ENCODE results near the gene SH3PXD2A.

The SH3PXD2A gene

DNA sequence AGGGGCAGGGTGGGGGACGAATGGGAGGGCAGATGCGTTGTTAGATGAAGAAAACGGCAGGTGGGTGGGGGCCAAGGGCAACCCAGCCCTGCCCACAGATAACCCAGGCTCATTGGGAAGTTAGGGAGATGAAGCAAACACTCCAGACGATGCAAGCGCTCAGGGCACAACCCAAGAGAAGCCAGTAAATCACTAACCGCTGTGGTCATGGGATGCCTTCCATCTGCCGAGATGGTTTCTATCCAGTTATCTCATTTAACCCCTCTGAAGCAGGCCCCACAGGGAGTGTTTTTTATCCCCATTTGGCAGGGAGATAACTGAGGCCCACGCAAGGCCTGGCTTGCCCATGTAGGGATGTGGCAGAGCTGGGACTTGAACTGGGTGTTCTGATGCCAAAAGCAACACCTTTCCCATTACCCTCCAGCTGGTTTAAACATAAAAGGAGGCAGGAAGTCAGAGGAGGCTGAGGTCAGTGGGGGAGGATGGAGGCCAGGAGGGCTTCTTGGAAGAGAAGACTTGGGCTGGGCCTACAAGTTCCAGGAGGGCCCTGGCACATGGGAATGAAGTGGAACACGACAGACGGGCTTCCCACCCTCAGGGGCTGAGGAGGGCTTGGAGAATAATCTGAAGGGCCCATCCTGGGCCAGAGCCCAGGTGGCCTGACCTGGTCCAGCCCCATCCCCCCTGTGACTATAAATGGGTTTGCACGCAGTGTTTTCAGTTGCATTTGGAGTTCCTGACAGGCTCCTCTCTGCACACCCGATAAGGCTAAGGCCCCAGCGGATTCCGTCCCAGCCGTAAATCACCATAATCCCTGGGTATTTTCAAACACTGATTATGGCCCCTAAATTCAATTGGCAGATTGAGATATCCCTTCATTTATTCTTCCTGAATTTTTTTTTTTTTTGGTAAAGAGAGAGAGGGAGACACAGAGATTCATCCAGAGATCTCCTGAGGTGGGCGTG is 281.0 kb downstream of the SH3PXD2A start:
- no peak for DNase-seq

DNA sequence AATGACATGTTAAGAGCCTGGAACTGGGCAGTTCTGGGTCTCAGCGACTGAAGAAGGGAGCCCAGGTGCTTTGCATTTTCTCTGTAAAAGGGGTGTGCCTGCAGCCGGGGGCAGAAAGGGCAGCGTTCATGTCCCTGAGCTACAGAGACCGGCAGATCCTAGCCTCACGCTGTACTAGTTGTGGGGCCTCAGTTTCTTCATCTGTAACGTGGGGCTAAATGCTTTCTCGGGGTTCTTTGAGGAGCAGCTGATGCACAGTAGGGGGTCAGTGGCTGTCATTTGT is 282.2 kb downstream of the SH3PXD2A start:
- no peak for DNase-seq

DNA sequence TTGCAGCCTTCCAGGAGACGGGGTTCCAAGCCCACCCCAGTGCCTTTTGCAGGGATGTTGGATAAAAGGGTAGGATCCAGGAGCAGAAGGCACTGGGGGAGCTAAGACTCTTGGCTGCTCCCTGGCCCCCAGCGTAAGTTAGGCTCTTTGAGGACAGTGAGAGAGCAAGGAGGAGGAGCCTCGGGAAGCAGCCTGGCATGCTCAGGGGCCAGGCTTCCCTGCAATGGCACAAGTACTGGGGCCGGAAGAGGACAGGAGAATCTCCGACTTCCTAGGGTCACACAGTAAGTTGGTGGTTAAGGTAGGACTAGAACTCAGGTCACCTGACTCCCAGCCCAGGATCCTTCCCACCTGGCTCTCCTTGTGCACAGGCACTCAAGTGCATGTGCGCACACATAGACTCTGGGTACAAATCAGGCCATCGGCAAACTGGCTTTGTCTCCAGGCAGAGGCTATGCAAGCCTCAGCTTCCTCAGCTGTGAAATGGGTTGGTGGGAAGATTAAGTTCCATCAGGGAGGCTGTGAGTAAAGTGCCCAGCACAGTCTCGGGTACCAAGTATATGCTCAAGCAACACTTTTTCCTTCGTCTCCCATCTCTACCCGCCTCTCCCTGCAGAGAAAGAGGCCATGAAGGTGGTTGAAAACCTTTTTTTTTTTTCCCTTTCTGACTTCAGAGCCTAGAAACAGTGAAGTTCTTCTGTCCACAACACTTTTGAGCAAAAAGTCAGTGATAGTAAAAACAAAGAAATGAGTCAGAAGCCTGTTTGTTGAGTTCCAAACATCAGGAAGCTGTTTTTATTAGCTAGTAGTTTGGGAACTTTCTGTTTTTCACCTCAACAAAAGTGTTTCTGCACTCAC is 282.8 kb downstream of the SH3PXD2A start:
- DNase-seq = no peak

DNA sequence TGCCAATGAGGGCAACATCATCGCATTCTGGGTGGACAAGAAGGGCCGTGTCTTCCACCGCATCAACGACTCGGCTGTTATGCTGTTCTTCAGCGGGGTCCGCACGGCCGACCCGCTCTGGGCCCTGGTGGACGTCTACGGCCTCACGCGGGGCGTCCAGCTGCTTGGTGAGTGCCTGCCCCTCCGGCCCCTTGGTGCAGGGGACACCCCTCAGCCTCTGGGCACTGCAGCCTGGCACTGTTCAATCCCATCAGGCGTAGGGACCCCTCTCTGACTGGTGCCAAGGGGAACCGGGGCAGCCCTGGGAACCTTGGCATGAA is 283.8 kb downstream of the SH3PXD2A start:
- DNase-seq = no peak

DNA sequence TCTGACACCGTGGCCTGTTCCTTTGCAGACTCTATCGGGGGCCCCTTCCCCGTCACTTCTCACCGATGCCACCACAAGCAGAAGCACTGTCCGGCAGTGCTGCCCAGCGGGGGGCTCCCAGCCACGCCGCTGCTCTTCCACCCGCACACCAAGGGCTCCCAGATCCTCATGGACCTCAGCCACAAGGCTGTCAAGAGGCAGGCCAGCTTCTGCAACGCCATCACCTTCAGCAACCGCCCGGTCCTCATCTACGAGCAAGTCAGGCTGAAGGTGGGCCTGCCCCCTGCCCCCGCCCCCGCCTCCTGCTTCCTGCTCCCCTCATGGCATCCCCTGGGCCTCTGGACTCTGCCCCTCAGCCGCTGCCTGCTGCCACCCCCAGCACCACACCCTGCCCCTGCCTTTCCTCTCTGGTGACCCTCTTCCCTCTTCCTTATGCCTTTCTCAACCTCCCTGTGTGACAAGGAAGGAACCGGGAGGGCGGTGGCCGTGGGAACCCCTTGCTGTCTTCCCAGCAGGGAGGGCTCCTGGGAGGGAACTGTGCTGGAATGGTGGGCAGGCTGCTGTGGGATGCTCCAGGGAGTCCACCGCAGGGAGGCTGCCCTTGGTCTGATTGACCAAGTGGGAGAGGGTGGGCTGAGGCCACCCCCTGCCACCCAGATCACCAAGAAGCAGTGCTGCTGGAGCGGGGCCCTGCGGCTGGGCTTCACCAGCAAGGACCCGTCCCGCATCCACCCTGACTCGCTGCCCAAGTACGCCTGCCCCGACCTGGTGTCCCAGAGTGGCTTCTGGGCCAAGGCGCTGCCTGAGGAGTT is 284.3 kb downstream of the SH3PXD2A start:
- no peak for DNase-seq

DNA sequence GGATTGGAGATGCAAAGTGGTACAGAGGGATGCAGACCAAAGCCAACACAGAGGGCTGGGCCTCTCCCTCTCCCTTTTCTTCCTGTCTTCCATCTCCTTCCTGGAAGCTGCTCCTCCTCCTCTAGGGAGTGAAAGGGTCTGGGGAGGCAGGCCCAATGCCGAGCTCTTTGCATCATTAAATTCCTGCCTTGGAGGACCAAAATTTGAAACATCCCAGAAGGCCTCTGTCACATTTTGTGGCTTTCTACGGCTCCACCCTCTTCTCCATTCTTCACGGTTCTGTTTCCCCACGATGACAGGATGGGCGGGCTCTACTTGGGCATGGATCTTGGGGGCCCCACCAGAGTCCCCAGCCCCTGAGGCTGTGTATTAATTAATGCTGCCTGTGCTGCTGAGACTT is 285.5 kb downstream of the SH3PXD2A start:
- DNase-seq = no peak

DNA sequence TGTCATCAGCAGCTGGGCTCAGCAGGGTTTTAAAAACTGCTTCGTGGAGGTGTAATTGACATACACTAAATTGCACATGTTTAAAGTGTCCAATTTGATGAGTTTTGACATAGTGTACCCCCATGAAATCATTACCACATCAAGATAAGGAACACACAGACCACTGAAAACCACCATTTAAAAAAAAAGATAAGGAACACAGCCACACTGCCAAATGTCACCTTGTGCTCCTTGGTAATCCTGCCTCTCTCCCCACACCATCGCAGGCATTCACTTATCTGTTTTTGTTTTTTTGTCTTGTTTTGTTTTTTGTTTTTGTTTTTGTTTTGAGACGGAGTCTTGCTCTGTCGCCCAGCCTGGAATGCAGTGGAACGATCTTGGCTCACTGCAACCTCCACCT is 286.9 kb downstream of the SH3PXD2A start:
- DNase-seq = no peak

DNA sequence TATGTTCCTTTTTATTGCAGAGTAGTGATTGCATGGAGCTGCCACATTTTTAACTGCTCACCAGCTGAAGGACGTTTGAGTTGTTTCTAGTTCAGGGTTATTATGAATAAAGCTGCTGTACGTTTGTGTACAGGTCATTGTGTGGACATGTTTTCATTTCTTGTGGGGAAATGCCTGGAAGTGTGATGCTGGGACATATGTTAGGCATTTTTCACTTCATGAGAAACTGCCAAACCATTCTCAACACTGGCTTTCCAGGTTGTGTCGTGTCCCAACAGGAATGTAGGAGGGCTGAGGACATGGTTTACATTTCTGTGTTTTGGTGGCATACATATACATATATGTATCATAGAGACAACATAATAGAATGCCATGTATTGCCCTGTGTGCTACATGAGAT is 288.8 kb downstream of the SH3PXD2A start:
- DNase-seq = no peak

DNA sequence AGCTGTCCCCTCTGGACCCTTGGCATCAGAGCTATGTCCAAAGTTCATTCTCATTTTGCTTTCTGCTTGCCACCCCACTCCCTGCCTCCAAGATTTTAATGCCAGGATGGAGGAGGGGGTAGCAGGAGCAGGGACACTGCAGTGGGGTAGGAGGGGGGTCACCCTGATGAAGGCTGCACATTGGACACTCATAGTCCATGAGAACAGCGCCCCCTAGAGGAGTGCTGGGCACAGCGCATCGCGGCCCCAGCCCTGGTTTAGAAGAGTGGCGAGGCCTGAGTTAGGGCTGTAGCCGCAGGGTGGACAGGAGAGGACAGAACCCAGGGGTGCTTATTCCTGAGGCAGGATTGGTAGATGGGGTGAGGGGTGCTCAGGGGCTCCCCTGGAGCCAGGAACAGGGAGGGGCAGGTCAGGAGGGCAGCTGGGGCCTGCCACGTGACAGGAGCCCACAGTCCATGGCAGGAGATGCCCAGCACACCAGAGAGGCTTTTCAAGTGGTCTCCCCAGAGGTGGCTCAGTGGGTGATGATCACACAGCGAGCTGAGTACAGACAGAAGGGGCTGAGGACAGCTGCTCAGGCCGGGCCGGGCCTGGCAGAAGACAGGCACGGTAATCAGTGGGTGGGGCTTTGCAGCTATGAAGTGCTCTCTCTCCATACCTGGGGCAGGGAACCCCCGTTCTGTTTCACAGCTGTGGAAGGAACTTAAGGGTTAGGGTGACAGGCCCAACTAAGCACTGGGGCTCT is 290.4 kb downstream of the SH3PXD2A start:
- no peak for DNase-seq

DNA sequence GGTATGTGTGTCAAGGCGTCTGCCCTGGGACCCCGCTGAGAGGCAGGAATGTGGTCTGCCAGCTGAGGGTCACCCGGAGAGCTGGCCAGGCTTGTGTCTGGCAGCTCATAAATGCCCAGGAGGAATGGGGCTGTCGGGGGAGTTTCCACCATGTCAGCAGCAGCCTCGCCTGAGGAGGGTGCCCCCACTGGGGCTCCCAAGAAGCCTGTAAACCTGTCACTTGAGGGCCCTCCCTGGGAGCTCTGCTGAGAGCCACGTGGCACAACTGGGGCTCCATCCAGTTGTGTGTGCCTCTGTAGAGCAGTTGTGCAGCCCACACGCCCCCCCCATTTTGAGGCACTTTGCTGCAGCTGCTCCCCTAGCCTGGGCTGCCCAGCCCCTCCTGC is 291.3 kb downstream of the SH3PXD2A start:
- DNase-seq = no peak

DNA sequence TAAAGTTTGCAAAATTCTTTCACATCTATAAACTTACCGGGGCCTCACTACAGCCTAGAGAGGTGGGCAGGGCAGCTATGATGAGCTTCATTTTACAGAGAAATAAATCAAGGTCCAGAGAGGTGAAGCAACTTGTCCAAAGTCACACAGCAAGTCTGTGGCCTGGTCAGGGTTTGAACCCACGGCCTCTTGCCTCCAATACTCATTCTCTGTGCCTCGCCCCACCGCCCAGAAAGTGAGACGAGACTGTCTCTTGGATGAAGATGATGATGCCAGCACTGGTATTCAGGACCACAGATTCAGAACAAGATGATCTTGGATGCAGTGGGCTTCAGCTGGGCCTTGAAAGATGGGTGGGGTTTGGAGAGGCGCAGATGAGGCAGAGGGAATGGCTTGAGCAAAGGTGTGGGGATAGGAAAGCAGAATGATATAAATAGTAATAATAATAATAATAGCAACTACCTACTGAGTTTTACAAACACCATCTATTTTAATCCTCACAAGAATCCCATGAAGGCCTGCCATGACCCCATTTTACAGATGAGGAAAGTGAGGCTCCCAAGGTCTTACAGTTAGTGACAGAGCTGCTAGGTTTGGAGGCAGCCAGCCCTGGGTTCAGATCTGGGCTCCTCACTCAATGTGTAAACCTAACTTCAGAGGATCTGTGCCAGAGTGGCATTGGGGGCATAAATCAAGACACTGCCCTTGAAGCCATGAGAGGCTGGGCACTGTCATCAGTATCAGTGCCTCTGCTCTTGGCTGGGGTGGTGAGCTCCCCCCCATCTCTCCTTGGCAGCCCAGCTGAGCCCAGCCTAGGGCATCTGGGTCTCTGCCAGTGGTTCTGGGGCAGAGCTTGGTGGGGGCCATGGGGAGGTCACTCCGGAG is 291.9 kb downstream of the SH3PXD2A start:
- DNase-seq = no peak

DNA sequence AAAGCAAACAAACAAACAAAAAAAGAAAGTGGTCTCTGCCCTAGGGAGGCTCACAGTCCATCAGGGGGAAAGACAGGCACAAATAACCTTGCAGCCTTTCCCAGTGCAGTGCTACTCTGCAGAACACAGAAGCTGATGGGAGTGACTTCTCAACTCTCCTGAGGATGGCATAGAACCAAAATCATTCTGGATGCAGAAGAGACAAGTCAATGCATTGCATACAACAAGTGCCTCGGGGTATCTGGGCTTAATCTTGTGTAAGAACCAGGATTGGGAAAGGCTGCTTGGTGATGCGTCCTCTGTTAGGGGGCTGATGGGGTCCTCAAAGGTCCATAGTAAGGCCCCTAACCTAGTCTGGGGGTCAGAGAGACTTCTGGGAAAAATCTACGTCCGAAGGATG is 293.0 kb downstream of the SH3PXD2A start:
- DNase-seq = no peak

DNA sequence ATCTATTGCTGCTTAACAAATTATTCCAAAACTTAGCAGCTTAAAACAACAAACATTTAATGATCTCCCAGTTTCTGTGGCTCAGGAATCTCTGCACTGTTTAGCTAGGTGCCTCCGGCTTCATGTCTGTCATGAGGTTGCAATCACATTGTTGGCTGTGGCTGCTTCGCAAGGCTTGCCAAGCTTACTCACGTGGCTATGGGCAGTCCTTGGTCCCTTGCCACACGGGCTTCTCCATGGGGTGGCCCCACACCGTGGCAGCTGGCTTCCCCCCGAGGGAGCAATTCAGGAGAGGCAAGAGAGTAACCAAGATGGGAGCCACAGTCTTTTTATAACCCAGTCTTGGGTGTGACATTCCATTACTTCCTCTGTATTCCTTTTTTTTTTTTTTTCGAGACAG is 294.5 kb downstream of the SH3PXD2A start:
- DNase-seq = no peak

DNA sequence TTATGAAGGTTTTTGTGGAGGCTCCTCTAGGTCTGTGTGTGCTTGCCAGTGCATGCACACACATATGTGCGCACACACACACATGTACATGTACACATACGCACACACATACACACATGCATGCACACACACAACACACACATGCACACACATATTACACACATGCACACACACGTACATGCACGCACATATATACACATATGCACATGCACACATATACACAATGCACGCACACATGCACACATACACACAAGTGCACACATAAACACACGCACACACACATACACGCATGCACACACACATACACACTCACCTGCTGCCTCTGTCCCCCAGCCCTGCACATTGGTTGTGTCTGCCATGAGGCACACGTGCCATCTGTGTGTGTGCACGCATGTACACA is 295.6 kb downstream of the SH3PXD2A start:
- DNase-seq = no peak

DNA sequence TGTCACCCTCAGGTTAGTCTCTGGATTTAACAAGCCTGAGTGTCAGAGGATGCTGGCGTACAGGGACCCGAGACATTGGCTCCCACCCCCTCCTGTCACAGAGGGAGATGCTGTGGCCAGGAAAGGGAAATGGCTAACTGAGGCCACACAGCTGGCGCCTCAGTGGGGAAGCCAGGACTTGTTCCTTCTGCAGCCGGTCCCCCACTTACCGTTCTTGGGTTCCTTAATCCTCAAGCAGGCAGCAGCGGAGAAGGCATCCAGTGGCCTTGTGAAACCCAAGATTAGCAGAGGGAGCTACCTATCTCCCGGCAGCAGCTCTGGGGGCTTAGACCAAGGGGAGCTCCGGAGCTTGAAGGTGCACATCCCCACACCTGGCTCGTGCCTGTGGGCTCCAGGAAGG is 296.5 kb downstream of the SH3PXD2A start:
- DNase-seq = no peak

DNA sequence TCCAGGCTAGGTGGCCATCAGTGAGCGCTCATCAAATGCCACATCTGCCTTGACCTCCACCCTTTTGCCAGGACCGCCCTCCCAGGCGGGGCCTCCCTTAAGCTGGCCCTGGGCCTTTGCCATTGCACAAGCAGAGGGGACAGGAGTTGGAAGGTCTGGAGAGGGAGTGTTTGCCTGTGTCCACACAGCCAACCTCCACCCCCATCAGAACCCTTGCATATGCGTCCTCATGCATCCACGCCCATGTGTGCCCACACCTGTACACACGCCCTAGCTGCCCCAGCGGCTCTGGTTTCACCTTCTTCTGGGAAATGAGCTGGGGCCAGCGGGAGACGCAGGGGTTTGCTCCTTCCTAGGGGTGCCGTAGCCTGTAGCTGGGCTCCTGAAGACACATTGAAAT is 297.9 kb downstream of the SH3PXD2A start:
- DNase-seq = no peak

DNA sequence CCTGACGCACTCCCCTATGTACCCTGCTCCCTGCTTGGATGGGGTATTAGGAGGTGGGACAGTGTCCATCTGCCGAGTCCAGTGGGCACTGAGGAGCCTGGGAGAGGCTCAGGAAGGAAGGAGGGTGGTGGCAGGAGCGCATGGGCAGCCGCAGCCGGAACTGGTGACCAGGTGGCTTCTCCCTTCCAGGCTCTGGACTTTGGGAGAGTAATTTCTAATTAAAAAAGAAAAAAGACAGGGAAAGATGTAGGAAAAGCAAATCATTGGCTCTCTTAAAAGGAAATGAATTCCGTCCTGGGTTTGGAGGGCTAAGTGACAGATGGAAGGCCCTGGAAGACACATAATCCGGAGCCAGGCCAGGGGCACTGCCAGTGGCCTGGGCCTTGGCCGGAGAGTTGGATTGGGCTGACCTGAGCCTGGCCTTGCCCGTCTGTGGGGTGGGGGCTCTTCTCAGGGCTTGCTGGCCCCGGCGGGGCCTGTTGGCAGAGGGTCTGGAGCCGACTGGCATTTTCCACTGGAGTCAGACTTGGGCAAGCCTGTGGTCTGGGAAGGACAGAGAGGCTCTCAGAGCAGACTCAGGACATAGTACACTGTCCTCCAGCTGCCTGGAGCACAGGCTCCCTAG is 298.9 kb downstream of the SH3PXD2A start:
- DNase-seq = no peak

DNA sequence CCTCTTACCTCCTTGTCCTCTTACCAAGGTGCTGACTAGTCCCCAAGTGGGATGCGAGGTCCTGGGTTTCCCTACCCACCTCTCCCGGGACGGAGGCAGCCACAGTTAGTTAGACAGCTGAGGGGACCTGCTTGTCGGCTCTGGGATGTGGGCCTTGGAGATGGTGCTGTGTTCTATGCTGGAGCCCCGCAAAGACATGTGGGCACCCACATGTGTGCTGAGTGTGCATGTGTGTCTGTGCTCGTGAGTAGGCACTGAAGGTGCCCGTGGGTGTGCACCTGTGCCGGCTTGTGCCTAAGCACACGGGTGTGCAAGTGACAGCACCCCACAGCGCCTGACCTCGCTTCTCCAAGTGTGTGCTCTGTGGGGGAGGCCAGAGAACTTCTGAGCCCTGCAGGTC is 299.7 kb downstream of the SH3PXD2A start:
- no peak for DNase-seq

DNA sequence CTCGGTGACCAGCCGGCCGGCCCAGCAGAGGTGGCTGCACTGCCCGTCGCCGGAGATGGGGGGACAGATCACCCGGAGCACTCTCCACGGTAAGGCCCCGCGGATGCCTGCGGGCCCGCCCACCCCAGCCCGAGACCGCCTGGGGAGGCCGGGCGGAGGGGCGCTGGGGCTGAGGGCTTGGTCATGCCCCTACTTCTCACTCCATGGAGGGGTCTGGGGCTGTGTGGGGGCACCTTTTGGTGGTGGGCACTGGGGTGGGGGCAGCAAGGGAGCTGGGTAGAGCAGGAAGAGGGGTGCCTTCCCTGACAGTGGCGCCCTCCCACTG is 300.1 kb downstream of the SH3PXD2A start:
- DNase-seq = no peak

DNA sequence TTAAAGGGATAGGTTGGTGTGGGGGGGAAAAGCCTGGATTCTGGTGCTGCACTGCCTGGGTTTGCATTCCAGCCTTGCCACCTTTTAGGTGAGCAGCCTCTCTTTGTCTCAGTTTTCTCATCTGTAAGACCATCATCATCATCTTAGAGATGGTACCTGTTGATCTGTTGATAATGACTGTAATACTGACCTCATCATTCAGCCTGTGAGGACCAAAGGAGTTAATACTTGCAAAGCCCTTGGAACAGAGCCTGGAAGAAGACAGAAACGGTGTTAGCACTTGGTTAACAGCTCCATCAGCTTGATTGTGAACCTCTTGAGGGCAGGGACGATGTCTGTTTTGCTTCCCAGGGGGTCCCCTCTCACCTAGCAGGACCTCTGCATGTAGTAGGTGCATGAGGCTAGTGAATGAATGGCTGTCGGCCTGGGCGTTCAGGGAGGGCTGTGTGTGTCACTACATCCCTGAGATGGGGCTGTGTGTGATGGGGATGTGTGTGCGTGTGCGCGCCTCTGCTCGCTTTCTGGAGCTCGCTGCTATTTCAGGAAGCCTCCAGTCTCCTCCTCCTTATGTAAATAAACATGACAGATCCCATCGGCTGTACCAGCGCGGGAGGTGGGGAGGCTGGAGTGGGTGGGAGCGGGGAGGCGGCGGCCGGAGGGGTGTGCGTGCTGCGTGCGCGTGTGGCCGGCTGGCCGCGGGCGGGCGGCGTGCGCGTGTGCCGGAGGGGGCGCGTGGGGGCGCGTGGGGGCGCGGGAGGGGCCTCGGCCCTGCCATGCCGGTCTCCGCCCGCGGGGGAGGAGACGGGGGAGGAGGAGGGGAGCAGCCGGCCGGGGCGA is 300.7 kb downstream of the SH3PXD2A start:
- no peak for DNase-seq
